Testis (tissue), 2 donors: ENCODE data around the gene ZNF524.

Experiments
- POLR2A ChIP-seq: fragments of 450-650 bp; IDR thresholded peaks from one replicate; pipeline ENCODE4 v1.6.1; 2017; ENCODE audit warnings: antibody characterized with exemption, mild to moderate bottlenecking, moderate library complexity
- TF ChIP-seq, protein P1 (sequence below), 3 experiments: fragments of 450-650 bp in 2 of 3; fragments of 200-600 bp in 1 of 3; sonication (generic) in 1 of 3; IDR thresholded peaks; one replicate each; pipeline ENCODE4 v1.5.1; 2016 to 2019; ENCODE audit warnings: antibody characterized with exemption in 3 of 3, mild to moderate bottlenecking in 2 of 3, moderate library complexity in 1 of 3

DNA sequence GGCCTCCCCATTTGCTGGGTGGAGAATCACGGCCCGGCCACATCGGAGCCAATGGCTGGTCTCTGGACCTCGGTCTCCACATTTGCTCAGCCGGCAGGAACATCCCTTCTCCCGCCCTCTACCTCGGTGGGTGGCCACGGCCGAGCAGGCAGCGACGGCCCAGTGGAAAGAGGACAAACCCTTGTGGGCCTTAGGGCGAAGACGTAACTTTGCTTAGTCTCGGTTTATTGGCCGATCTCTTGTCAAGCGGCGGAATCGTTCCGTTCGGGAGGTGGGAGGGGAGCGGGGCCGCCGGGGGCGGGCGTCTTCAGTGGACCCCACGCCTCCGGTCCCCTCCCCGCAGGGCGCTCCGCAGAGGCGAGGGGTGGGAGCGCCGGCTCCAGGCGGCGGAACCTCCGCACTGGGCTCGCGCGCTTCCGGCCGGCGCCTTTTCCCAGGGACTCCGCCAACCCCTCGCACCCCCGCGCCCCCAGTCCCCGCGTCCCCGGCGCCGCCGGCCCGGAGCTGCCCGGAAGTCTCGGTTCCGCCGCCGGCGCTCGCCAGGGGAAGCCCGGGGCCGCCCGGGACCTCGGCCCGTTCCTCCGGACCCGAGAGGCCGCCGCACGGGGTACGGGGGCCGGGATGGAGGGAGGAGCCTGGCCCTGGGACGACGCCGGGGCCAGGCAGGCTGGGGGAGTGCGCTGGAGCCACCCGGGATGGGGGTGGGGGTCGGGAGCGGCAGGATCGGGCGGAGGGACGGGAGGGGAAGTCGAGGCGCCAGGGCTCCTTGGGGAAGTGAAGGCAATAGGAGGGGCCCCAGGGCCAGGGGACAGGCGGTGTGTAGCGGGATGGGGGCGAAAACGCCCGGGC, 40.7 kb downstream of the ZNF524 start, which contains the start of gene ZNF580:
- TF ChIP-seq, protein P1, sequence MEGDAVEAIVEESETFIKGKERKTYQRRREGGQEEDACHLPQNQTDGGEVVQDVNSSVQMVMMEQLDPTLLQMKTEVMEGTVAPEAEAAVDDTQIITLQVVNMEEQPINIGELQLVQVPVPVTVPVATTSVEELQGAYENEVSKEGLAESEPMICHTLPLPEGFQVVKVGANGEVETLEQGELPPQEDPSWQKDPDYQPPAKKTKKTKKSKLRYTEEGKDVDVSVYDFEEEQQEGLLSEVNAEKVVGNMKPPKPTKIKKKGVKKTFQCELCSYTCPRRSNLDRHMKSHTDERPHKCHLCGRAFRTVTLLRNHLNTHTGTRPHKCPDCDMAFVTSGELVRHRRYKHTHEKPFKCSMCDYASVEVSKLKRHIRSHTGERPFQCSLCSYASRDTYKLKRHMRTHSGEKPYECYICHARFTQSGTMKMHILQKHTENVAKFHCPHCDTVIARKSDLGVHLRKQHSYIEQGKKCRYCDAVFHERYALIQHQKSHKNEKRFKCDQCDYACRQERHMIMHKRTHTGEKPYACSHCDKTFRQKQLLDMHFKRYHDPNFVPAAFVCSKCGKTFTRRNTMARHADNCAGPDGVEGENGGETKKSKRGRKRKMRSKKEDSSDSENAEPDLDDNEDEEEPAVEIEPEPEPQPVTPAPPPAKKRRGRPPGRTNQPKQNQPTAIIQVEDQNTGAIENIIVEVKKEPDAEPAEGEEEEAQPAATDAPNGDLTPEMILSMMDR (IDR thresholded peaks at IDR 0.05), result no peak
- no peak for TF ChIP-seq POLR2A
